Liver (tissue), 9 donors: Measurements from ENCODE around the gene RNASEH2A. TPM values are rescaled to one million over a fixed set of nuclear protein-coding genes. Genes with fewer than 3 reads are reported as not detected.
"Not testable (repeated sequence)": the region's sequence is repeated elsewhere in the genome, so short reads cannot be mapped to it uniquely, and the experiment has no call there.

ENCODE experiments used
- DNase-seq: peaks from one replicate; pipeline ENCODE4 v3.0.0-alpha.2; 2017; ENCODE audit warnings: low spot score
- H3K27ac ChIP-seq, 2 donors: one replicate each; pipeline ENCODE4 v1.7.0; 2013; ENCODE audit warnings: inconsistent platforms in 2 of 2, low read length in 2 of 2, control low read depth in 1 of 2, low read depth in 1 of 2, mild to moderate bottlenecking in 1 of 2
- H3K27me3 ChIP-seq, 4 donors: one replicate each; pipeline versions ENCODE4 v1.6.1 to v1.7.0; 2013; ENCODE audit warnings: low read length in 3 of 4, inconsistent platforms in 1 of 4, mild to moderate bottlenecking in 1 of 4, moderate library complexity in 1 of 4; ENCODE audit not compliant: control insufficient read depth in 4 of 4, insufficient read depth in 4 of 4
- H3K36me3 ChIP-seq, 4 donors: one replicate each; pipeline versions ENCODE4 v1.6.1 to v1.7.0; 2013; ENCODE audit warnings: low read length in 3 of 4, mild to moderate bottlenecking in 3 of 4, low read depth in 1 of 4, moderate library complexity in 1 of 4; ENCODE audit not compliant: control insufficient read depth in 4 of 4, insufficient read depth in 3 of 4
- H3K4me1 ChIP-seq, 4 donors: one replicate each; pipeline versions ENCODE4 v1.6.1 to v1.7.0; 2013; ENCODE audit warnings: low read length in 3 of 4, mild to moderate bottlenecking in 3 of 4, moderate library complexity in 1 of 4; ENCODE audit not compliant: control insufficient read depth in 4 of 4, insufficient read depth in 4 of 4
- H3K4me3 ChIP-seq, 3 donors: one replicate each; pipeline versions ENCODE4 v1.6.1 to v1.7.0; 2013; ENCODE audit warnings: low read length in 3 of 3, control low read depth in 1 of 3, low read depth in 1 of 3, mild to moderate bottlenecking in 1 of 3
- H3K9ac ChIP-seq, 2 donors: one replicate each; pipeline ENCODE4 v1.7.0; 2013; ENCODE audit warnings: low read length in 2 of 2, mild to moderate bottlenecking in 2 of 2, moderate library complexity in 2 of 2, control low read depth in 1 of 2, low read depth in 1 of 2
- H3K9me3 ChIP-seq, 4 donors: one replicate each; pipeline versions ENCODE4 v1.6.1 to v1.7.0; 2013; ENCODE audit warnings: low read length in 3 of 4; ENCODE audit not compliant: control insufficient read depth in 4 of 4
- ATF3 ChIP-seq: IDR thresholded peaks from 2 replicates; pipeline ENCODE4 v1.6.1; 2016; ENCODE audit warnings: antibody characterized with exemption
- CTCF ChIP-seq: fragments of 150-350 bp; IDR thresholded peaks from 2 replicates; pipeline ENCODE4 v1.5.1; 2017; ENCODE audit warnings: improper control_type of control experiment, low read depth, low read length; ENCODE audit not compliant: missing input control
- EGR1 ChIP-seq, 2 donors: IDR thresholded peaks; 2 replicates each; pipeline ENCODE4 v1.6.1; 2016 to 2018; ENCODE audit warnings: antibody characterized with exemption in 2 of 2, low read depth in 2 of 2
- FOXA1 ChIP-seq: IDR thresholded peaks from 2 replicates; pipeline ENCODE4 v1.6.1; 2016; ENCODE audit warnings: antibody characterized with exemption
- GABPA ChIP-seq, 2 donors: IDR thresholded peaks in 1 of 2; conservative IDR thresholded peaks in 1 of 2; 2 replicates each; pipeline ENCODE4 v1.6.1; 2016; ENCODE audit warnings: antibody characterized with exemption in 2 of 2, mild to moderate bottlenecking in 1 of 2, moderate library complexity in 1 of 2
- HNF4A ChIP-seq, 2 donors: conservative IDR thresholded peaks; 2 replicates each; pipeline ENCODE4 v1.6.1; 2016; ENCODE audit warnings: antibody characterized with exemption in 2 of 2, mild to moderate bottlenecking in 2 of 2
- RAD21 ChIP-seq, 2 donors: IDR thresholded peaks; 2 replicates each; pipeline ENCODE4 v1.6.1; 2016; ENCODE audit warnings: antibody characterized with exemption in 2 of 2, mild to moderate bottlenecking in 2 of 2
- REST ChIP-seq: IDR thresholded peaks from 2 replicates; pipeline ENCODE4 v1.6.1; 2016; ENCODE audit warnings: antibody characterized with exemption, mild to moderate bottlenecking
- RXRA ChIP-seq, 2 donors: IDR thresholded peaks; 2 replicates each; pipeline ENCODE4 v1.6.1; 2017 to 2018; ENCODE audit warnings: antibody characterized with exemption in 2 of 2, mild to moderate bottlenecking in 1 of 2
- TAF1 ChIP-seq: conservative IDR thresholded peaks from 2 replicates; pipeline ENCODE4 v1.6.1; 2016; ENCODE audit warnings: antibody characterized with exemption, mild to moderate bottlenecking
- ZBTB33 ChIP-seq: IDR thresholded peaks from 2 replicates; pipeline ENCODE4 v1.6.1; 2016; ENCODE audit warnings: antibody characterized with exemption
- WGBS: extraction: QIAGEN DNeasy Blood & Tissue Kit; methylation state at CpG from one replicate; pipeline ENCODE4 v1.1.7; 2013; 5-methylcytosine and 5-hydroxymethylcytosine counted together
- polyA plus RNA-seq, 2 donors: library from polyadenylated mRNA; stranded (reverse) in 1 of 2; unstranded in 1 of 2; fragments of 200-250 nt in 1 of 2; fragments of >200 nt in 1 of 2; fragmentation: Nextera tagmentation in 1 of 2; extraction: Ambion mirVana in 1 of 2; gene quantifications; one replicate each; pipeline versions ENCODE4 v1.2.1 to v1.2.3, GENCODE V29; 2013 to 2015
- total RNA-seq, 2 donors: library from RNA; depleted of rRNA; stranded (reverse); fragments of >200 nt; gene quantifications; one replicate each; pipeline ENCODE4 v1.2.3, GENCODE V29; 2014
- donor health status: healthy.
- donor health status: healthy.
- donor health status: healthy.
- donor health status: healthy.
- donor health status: healthy.

RNASEH2A gene
- total and polyA plus RNA-seq, 4 donors: 1.8 to 17.5 (median 3.5) TPM

GRCh38 chr19:12794971-12795381 is 11.4 kb upstream of the RNASEH2A start:
- Histone ChIP-seq H3K27me3 (no peaks in the 10 kb centered on the region), H3K9me3 (no peaks in the 10 kb centered on the region), H3K27ac (peak overlapping the region in 1 of 2 donors; percentile 99), H3K36me3 (peaks cover 0 to 5% (median 1%) of the 10 kb centered on the region in 4 donors), H3K4me1 (peaks cover 0 to 24% (median 14%) of the 10 kb centered on the region in 4 donors), H3K4me3 (no peak overlapping the region), H3K9ac (no peak overlapping the region)
- TF ChIP-seq GABPA (IDR thresholded peaks at IDR 0.05 in 1 of 2, conservative IDR thresholded peaks at IDR 0.05 in 1 of 2): no peak
- peak in 1 of 2 donors; percentile 9 for TF ChIP-seq RXRA (IDR thresholded peaks at IDR 0.05)
- DNase-seq: no peak
- WGBS: 89% methylated on average over 9 of the region's 9 CpGs

GRCh38 chr19:12796146-12797071 is 10.0 kb upstream of the RNASEH2A start:
- no peak overlapping the region for H3K9ac ChIP-seq
- H3K4me3 ChIP-seq: no peak overlapping the region
- H3K4me1 ChIP-seq: peaks cover 0 to 28% (median 14%) of the 10 kb centered on the region in 4 donors
- WGBS: 15% methylated on average over 18 of the region's 18 CpGs
- DNase-seq: peak; percentile 81
- TF ChIP-seq CTCF: peak; percentile 98
- TF ChIP-seq REST: no peak
- peak in 1 of 2 donors; percentile 45 for TF ChIP-seq RXRA (IDR thresholded peaks at IDR 0.05)
- TF ChIP-seq RAD21 (IDR thresholded peaks at IDR 0.05): peak; percentile 99
- no peak for TF ChIP-seq TAF1
- no peak for TF ChIP-seq EGR1 (IDR thresholded peaks at IDR 0.05; ENCODE audit: low read depth in 2 of 2)
- peaks cover 0 to 6% (median 1%) of the 10 kb centered on the region in 4 donors for H3K36me3 ChIP-seq
- H3K27me3 ChIP-seq: no peaks in the 10 kb centered on the region
- H3K27ac ChIP-seq: peak overlapping the region in 1 of 2 donors; percentile 28
- H3K9me3 ChIP-seq: no peaks in the 10 kb centered on the region

- no peak for DNase-seq
- H3K36me3 ChIP-seq: peaks cover 0 to 6% (median 1%) of the 10 kb centered on the region in 4 donors
- H3K9me3 ChIP-seq: no peaks in the 10 kb centered on the region
- 94% methylated on average over 6 of the region's 6 CpGs for WGBS
- no peak overlapping the region for H3K27ac ChIP-seq
- peaks cover 0 to 32% (median 18%) of the 10 kb centered on the region in 4 donors for H3K4me1 ChIP-seq
- no peak overlapping the region for H3K9ac ChIP-seq
- TF ChIP-seq EGR1 (IDR thresholded peaks at IDR 0.05; ENCODE audit: low read depth in 2 of 2) (no peak), FOXA1 (no peak), ATF3 (no peak), TAF1 (no peak), HNF4A (conservative IDR thresholded peaks at IDR 0.05) (no peak), ZBTB33 (no peak)
- no peaks in the 10 kb centered on the region for H3K27me3 ChIP-seq
- H3K4me3 ChIP-seq: no peak overlapping the region
These were observed 9.2 kb upstream of the RNASEH2A start for GRCh38 chr19:12797141-12797587.

- WGBS: 96% methylated on average over 7 of the region's 7 CpGs
- H3K9me3 ChIP-seq, H3K27me3 ChIP-seq, H3K36me3 ChIP-seq, H3K27ac ChIP-seq, H3K9ac ChIP-seq, H3K4me3 ChIP-seq, DNase-seq: not testable (repeated sequence)
- peaks cover 0 to 37% (median 22%) of the 10 kb centered on the region in 4 donors for H3K4me1 ChIP-seq
These were observed 8.8 kb upstream of the RNASEH2A start for GRCh38 chr19:12797607-12798006.
